GM12878 (cell line): ENCODE data around the gene WWOX. TPM values are rescaled to one million over a fixed set of nuclear protein-coding genes. Genes with fewer than 3 reads are reported as not detected.
A peak's percentile ranks its signal among the peaks of the same experiment; 100 is the strongest.

Experiments
- ATAC-seq: fragments of 200-7000 bp; cut with Tn5 transposase; 3 replicates; pipeline ENCODE4 v1.9.1; 2020; ENCODE audit warnings: mild to moderate bottlenecking, moderate library complexity
- BruUV-seq: library from RNA; stranded (reverse); fragments of 400-500 nt; replicated peaks from 2 replicates; lab custom pipeline; 2021; lab: Mats Ljungman, UMichigan
- CTCF ChIA-PET: fragments of 300-600 bp; sonication (Branson Sonifier 250); formaldehyde crosslinking; extraction: SDS; loops from one replicate; lab custom pipeline; 2021; ENCODE audit warnings: inconsistent platforms; lab: Yijun Ruan, JAX
- POLR2A ChIA-PET: fragments of 350-600 bp; formaldehyde crosslinking; extraction: SDS; loops from one replicate; lab custom pipeline; 2021; ENCODE audit warnings: inconsistent platforms; lab: Charles Lee
- RAD21 ChIA-PET: fragments of 300-600 bp; sonication (Branson Sonifier 250); formaldehyde crosslinking; loops from one replicate; lab custom pipeline; 2023; ENCODE audit warnings: antibody characterized with exemption; ENCODE audit not compliant: unreplicated experiment; lab: Charles Lee
- SMC1A ChIA-PET: fragments of 300-600 bp; sonication (Branson Sonifier 250); formaldehyde crosslinking; loops from one replicate; lab custom pipeline; 2023; ENCODE audit not compliant: unreplicated experiment, uncharacterized antibody; lab: Charles Lee
- DNase-seq: peaks from one replicate; pipeline ENCODE4 v3.0.0-alpha.2; 2011; ENCODE audit warnings: low read depth, low spot score
- FAIRE-seq: peaks from 3 replicates; lab custom pipeline; 2011; peaks lifted over from hg19 to GRCh38; lab: Jason Lieb, UNC
- H2AFZ ChIP-seq: 2 replicates; pipeline ENCODE4 v1.6.0; 2011; ENCODE audit warnings: low read depth, low read length, control low read depth; ENCODE audit not compliant: control insufficient read depth
- H3K27ac ChIP-seq: 2 replicates; pipeline ENCODE4 v1.5.1; 2011; ENCODE audit warnings: control low read depth; ENCODE audit not compliant: control insufficient read depth, insufficient read depth
- H3K27me3 ChIP-seq, 2 experiments: replicated peaks in 1 of 2; 2 replicates each; pipeline versions ENCODE4 v1.6.0 to v1.6.1; 2011; ENCODE audit warnings: low read length in 1 of 2; ENCODE audit not compliant: control insufficient read depth in 2 of 2, insufficient read depth in 2 of 2
- H3K36me3 ChIP-seq, 2 experiments: 2 replicates each; pipeline ENCODE4 v1.5.1; 2011; ENCODE audit warnings: low read length in 1 of 2; ENCODE audit not compliant: control insufficient read depth in 2 of 2, insufficient read depth in 2 of 2
- H3K4me1 ChIP-seq: 2 replicates; pipeline ENCODE4 v1.6.1; 2011; ENCODE audit warnings: mild to moderate bottlenecking, low read length, moderate library complexity, mixed read lengths; ENCODE audit not compliant: control insufficient read depth, insufficient read depth
- H3K4me2 ChIP-seq: 2 replicates; pipeline ENCODE4 v1.6.0; 2011; ENCODE audit warnings: control low read depth; ENCODE audit not compliant: control insufficient read depth, insufficient read depth
- H3K4me3 ChIP-seq: fragments of 200-600 bp; sonication (generic); 2 replicates; pipeline ENCODE4 v1.5.1; 2016
- H3K79me2 ChIP-seq: 2 replicates; pipeline ENCODE4 v1.6.0; 2011; ENCODE audit warnings: low read length; ENCODE audit not compliant: control insufficient read depth, insufficient read depth
- H3K9ac ChIP-seq: 2 replicates; pipeline ENCODE4 v1.8.0; 2011; ENCODE audit warnings: low read length, control low read depth, mixed read lengths; ENCODE audit not compliant: control insufficient read depth, insufficient read depth
- H3K9me3 ChIP-seq: replicated peaks from 3 replicates; pipeline ENCODE4 v1.5.1; 2011; ENCODE audit warnings: mild to moderate bottlenecking, low read length; ENCODE audit not compliant: control insufficient read depth, insufficient read depth
- H4K20me1 ChIP-seq: 2 replicates; pipeline ENCODE4 v1.6.0; 2011; ENCODE audit not compliant: control insufficient read depth, insufficient read depth
- ETV6 ChIP-seq, 2 experiments: fragments of 450-650 bp in 1 of 2; IDR thresholded peaks in 1 of 2; conservative IDR thresholded peaks in 1 of 2; 2 replicates each; pipeline ENCODE4 v1.6.1; 2014; ENCODE audit warnings: antibody characterized with exemption in 1 of 2, borderline replicate concordance in 1 of 2, low read depth in 1 of 2, mild to moderate bottlenecking in 1 of 2, moderate library complexity in 1 of 2
- FOS ChIP-seq: IDR thresholded peaks from 3 replicates; pipeline ENCODE4 v1.6.1; 2011; ENCODE audit warnings: borderline replicate concordance; ENCODE audit not compliant: insufficient read length; ENCODE audit errors: extremely low read depth
- IKZF1 ChIP-seq: fragments of 450-650 bp; conservative IDR thresholded peaks from 2 replicates; pipeline ENCODE4 v1.6.1; 2017; ENCODE audit warnings: antibody characterized with exemption, mild to moderate bottlenecking
- JUND ChIP-seq: IDR thresholded peaks from 2 replicates; pipeline ENCODE4 v1.6.1; 2012; ENCODE audit warnings: low read depth, mild to moderate bottlenecking, low read length, improper control_type of control experiment, moderate library complexity
- KDM1A ChIP-seq: fragments of 200-600 bp; sonication (generic); IDR thresholded peaks from 2 replicates; pipeline ENCODE4 v1.6.1; 2016; ENCODE audit warnings: borderline replicate concordance
- MTA3 ChIP-seq: IDR thresholded peaks from 2 replicates; pipeline ENCODE4 v1.6.1; 2012; ENCODE audit warnings: low read length, inconsistent platforms, borderline replicate concordance
- SIX5 ChIP-seq: IDR thresholded peaks from 2 replicates; pipeline ENCODE4 v1.6.1; 2011; ENCODE audit warnings: mild to moderate bottlenecking, low read depth, low read length, moderate library complexity; ENCODE audit not compliant: severe bottlenecking
- SPI1 ChIP-seq: IDR thresholded peaks from 2 replicates; pipeline ENCODE4 v1.6.1; 2011; ENCODE audit warnings: low read depth, mild to moderate bottlenecking, low read length, moderate library complexity, borderline replicate concordance; ENCODE audit not compliant: insufficient read depth
- YY1 ChIP-seq: IDR thresholded peaks from 2 replicates; pipeline ENCODE4 v1.6.1; 2011; ENCODE audit warnings: low read depth, mild to moderate bottlenecking, low read length
- ZNF622 ChIP-seq: fragments of 450-650 bp; IDR thresholded peaks from 2 replicates; pipeline ENCODE4 v1.6.1; 2017; ENCODE audit warnings: mild to moderate bottlenecking, inconsistent platforms
- WGBS: methylation state at CpG from one replicate; pipeline ENCODE4 v1.1.6; 2016; ENCODE audit warnings: low lambda C conversion rate; ENCODE audit not compliant: insufficient replicate concordance, insufficient coverage; ENCODE audit errors: missing lambda C conversion rate; 5-methylcytosine and 5-hydroxymethylcytosine counted together
- in situ Hi-C: fragments of 300-500 bp; cut with MboI; formaldehyde crosslinking; loops from 9 replicates; pipeline ENCODE4 v1.14.3; 2018; ENCODE audit warnings: mixed read lengths
- intact Hi-C: fragments of 100-400 bp; cut with micrococcal nuclease; formaldehyde crosslinking; loops from one replicate; pipeline ENCODE4 v1.14.2; 2022; ENCODE audit not compliant: unreplicated experiment
- polyA plus RNA-seq, 11 experiments: library from polyadenylated mRNA; depleted of rRNA in 4 of 11; unstranded in 6 of 11; stranded (reverse) in 5 of 11; fragments of >200 nt; fragmentation: Nextera tagmentation in 4 of 11; fragmentation: Illumina TruSeq in 1 of 11; extraction: Ambion mirVana in 4 of 11; extraction: Trizol in 1 of 11; gene quantifications; 1 replicate in 1 of 11; 2 replicates in 10 of 11; pipeline versions ENCODE4 v1.2.1 to v1.2.3, GENCODE V29; 2011 to 2016; ENCODE audit warnings: inconsistent platforms in 2 of 11, missing spikeins in 2 of 11, low read depth in 1 of 11
- total RNA-seq, 4 experiments: library from RNA; depleted of rRNA in 3 of 4; stranded (reverse); fragments of >200 nt in 3 of 4; fragmentation: Illumina TruSeq in 1 of 4; extraction: Trizol in 1 of 4; gene quantifications; 2 replicates each; pipeline versions ENCODE4 v1.2.1 to v1.2.3, GENCODE V29; 2013 to 2021
- TF ChIP-seq, protein P1 (sequence below): fragments of 450-650 bp; IDR thresholded peaks from 2 replicates; pipeline ENCODE4 v1.6.1; 2017; ENCODE audit warnings: mild to moderate bottlenecking, low read depth, inconsistent platforms; ENCODE audit not compliant: poor library complexity, severe bottlenecking
- TF ChIP-seq, protein P2 (sequence below): IDR thresholded peaks from 2 replicates; pipeline ENCODE4 v1.6.1; 2012; ENCODE audit warnings: low read depth, low read length, improper control_type of control experiment
- TF ChIP-seq, protein P3 (sequence below): IDR thresholded peaks from 2 replicates; pipeline ENCODE4 v1.6.1; 2011; ENCODE audit warnings: borderline replicate concordance, low read depth, mild to moderate bottlenecking, moderate library complexity, low read length; ENCODE audit not compliant: insufficient read depth, poor library complexity, severe bottlenecking

The WWOX gene
- total and polyA plus RNA-seq, 10 of the 15 experiments (the other 5 are each of a cell fraction or from before 2014, with no cell fraction given): 2.8 to 24.4 (median 17.8) TPM

DNA sequence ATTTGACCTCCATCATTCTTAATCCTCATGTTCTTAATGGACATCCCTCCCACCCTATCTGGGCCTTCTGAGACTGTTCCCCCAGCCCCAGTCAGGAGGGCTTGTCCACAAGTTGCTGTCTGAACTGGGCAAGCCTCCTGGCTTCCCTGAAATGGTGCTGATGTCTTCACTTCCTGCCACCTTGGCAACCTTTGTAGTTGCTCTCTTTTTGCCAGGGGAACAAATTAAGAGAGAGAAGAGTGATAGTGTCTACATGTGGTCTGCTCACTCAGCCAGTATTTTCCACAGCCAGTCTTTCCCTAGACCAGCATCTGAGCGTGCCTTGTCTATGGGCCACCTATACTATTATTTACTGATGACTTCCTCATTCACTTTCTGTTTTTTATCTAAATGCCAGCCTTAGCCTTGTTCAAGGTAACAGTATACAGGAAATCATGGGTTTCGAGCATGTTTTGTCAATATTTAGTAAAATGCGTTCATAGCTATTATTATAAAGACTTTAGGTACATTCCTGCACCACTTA lies 791.0 kb downstream of the WWOX start (continued):
- TF ChIP-seq, protein P1, sequence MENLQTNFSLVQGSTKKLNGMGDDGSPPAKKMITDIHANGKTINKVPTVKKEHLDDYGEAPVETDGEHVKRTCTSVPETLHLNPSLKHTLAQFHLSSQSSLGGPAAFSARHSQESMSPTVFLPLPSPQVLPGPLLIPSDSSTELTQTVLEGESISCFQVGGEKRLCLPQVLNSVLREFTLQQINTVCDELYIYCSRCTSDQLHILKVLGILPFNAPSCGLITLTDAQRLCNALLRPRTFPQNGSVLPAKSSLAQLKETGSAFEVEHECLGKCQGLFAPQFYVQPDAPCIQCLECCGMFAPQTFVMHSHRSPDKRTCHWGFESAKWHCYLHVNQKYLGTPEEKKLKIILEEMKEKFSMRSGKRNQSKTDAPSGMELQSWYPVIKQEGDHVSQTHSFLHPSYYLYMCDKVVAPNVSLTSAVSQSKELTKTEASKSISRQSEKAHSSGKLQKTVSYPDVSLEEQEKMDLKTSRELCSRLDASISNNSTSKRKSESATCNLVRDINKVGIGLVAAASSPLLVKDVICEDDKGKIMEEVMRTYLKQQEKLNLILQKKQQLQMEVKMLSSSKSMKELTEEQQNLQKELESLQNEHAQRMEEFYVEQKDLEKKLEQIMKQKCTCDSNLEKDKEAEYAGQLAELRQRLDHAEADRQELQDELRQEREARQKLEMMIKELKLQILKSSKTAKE: no peak
- TF ChIP-seq, all 136 proteins: peak for 0

DNA sequence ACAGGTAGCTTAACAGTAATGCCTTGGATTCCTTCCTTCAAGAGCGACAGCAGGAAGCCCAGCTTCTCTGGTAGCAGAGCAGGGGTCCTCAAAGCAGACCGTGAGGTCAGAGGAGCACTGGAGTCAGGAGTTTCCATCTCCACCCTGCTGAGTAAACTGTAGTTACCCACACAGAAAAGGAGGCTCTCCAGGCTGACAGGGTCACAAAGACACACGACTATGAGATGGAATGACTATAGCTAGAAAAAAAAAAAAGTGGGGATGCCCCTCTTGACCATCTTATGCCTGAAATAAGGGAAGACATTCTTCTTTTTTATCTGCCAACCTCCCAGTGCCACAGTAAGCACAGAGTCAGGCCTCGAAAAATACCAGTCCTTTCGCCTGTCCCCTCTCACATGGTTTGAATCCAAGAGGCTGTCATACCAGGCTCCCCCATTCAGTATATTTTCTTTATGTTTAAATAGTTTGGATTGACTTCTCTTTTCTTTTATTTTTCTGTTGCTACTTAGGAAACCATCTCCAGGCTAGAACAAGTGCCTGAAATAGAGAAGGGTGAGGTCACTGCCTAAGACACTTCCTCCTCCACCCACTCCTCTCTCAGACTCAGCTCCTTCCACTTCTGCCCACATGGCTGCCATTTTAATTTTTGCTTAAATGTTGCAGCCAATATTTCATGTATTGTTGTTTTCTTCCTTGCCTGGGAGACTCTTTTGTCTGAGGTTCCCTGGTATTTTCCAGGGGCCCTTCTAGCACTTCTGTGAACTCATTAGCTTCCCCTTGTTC lies 793.7 kb downstream of the WWOX start:
- in situ Hi-C loops: no loop called here
- SMC1A ChIA-PET: interaction anchor here (0.5 kb wide), 1 partner anchor 11 kb away, joined by 3 read pairs; no protein-coding TSS in a partner anchor
- TF ChIP-seq JUND: no peak
- TF ChIP-seq YY1: peak; percentile 64; the same call in 1 of the 2 replicates
- no peak for TF ChIP-seq ZNF622
- no peak for TF ChIP-seq FOS
- TF ChIP-seq, protein P2, sequence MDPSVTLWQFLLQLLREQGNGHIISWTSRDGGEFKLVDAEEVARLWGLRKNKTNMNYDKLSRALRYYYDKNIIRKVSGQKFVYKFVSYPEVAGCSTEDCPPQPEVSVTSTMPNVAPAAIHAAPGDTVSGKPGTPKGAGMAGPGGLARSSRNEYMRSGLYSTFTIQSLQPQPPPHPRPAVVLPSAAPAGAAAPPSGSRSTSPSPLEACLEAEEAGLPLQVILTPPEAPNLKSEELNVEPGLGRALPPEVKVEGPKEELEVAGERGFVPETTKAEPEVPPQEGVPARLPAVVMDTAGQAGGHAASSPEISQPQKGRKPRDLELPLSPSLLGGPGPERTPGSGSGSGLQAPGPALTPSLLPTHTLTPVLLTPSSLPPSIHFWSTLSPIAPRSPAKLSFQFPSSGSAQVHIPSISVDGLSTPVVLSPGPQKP: no peak
- TF ChIP-seq IKZF1: no peak
- TF ChIP-seq SPI1: peak; percentile 30; the same call in 1 of the 2 replicates
- TF ChIP-seq, protein P3, sequence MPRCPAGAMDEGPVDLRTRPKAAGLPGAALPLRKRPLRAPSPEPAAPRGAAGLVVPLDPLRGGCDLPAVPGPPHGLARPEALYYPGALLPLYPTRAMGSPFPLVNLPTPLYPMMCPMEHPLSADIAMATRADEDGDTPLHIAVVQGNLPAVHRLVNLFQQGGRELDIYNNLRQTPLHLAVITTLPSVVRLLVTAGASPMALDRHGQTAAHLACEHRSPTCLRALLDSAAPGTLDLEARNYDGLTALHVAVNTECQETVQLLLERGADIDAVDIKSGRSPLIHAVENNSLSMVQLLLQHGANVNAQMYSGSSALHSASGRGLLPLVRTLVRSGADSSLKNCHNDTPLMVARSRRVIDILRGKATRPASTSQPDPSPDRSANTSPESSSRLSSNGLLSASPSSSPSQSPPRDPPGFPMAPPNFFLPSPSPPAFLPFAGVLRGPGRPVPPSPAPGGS: no peak
- TF ChIP-seq ETV6 (conservative IDR thresholded peaks at IDR 0.05 in 1 of 2, IDR thresholded peaks at IDR 0.05 in 1 of 2; ENCODE audit: borderline replicate concordance in 1 of 2, low read depth in 1 of 2): no peak
- no peak for TF ChIP-seq KDM1A
- TF ChIP-seq SIX5: no peak
- no peak for TF ChIP-seq MTA3

More for the DNA sequence above, 793.7 kb downstream of the WWOX start:
- H3K27me3 ChIP-seq: no peaks in the 10 kb centered on the region
- POLR2A ChIA-PET: no interaction called here
- H3K9ac ChIP-seq: no peak overlapping the region
- intact Hi-C loops: no loop called here
- BruUV-seq: no TSS peak
- H3K4me1 ChIP-seq: no peaks in the 10 kb centered on the region
- no peaks in the 10 kb centered on the region for H3K79me2 ChIP-seq
- 8% methylated on average over 5 of the region's 5 CpGs for WGBS
- H3K36me3 ChIP-seq: no peaks in the 10 kb centered on the region
- no peak overlapping the region for H3K27ac ChIP-seq
- ATAC-seq (no peak), FAIRE-seq (no peak), DNase-seq (no peak)
- H4K20me1 ChIP-seq: no peaks in the 10 kb centered on the region
- H3K9me3 ChIP-seq: no peaks in the 10 kb centered on the region
- RAD21 ChIA-PET: no interaction called here
- CTCF ChIA-PET: no interaction called here
- no peak overlapping the region for H3K4me2 ChIP-seq
- H2AFZ ChIP-seq: no peak overlapping the region
- H3K4me3 ChIP-seq: no peak overlapping the region
